Esophagus squamous epithelium (tissue), 4 donors: ENCODE results near the gene NDUFA6.
"Not testable (repeated sequence)": the region's sequence is repeated elsewhere in the genome, so short reads cannot be mapped to it uniquely, and the experiment has no call there.

Source experiments
- POLR2A ChIP-seq, 4 donors: fragments of 450-650 bp; IDR thresholded peaks; one replicate each; pipeline ENCODE4 v1.6.1; 2017; ENCODE audit warnings: antibody characterized with exemption in 4 of 4, mild to moderate bottlenecking in 4 of 4, moderate library complexity in 3 of 4
- TF ChIP-seq, protein P1 (sequence below), 6 experiments: fragments of 450-650 bp in 4 of 6; fragments of 200-600 bp in 2 of 6; sonication (generic) in 2 of 6; IDR thresholded peaks; one replicate each; pipeline ENCODE4 v1.5.1; 2016 to 2019; ENCODE audit warnings: antibody characterized with exemption in 6 of 6, mild to moderate bottlenecking in 4 of 6, moderate library complexity in 4 of 6

DNA sequence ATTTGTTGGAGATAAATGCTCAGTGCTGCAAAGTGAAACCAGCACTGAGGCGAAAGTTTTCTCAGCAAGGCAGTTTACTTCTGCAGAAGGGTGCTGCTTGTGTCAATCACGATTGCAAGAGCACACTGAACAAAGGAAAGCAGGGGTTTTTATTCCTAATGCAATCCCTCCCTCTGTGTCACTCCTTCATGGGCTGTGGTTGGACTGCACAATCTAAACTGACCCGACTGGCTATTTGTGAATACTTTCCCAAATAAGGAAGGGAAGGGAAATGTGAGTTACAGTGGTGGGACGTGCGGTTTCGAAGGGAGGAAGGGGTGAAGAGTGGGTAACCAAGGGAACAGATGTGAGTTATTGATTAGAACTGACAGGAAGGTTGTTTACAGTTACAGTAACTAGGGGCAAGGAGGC lies 24.9 kb upstream of the NDUFA6 start:
- TF ChIP-seq, protein P1, sequence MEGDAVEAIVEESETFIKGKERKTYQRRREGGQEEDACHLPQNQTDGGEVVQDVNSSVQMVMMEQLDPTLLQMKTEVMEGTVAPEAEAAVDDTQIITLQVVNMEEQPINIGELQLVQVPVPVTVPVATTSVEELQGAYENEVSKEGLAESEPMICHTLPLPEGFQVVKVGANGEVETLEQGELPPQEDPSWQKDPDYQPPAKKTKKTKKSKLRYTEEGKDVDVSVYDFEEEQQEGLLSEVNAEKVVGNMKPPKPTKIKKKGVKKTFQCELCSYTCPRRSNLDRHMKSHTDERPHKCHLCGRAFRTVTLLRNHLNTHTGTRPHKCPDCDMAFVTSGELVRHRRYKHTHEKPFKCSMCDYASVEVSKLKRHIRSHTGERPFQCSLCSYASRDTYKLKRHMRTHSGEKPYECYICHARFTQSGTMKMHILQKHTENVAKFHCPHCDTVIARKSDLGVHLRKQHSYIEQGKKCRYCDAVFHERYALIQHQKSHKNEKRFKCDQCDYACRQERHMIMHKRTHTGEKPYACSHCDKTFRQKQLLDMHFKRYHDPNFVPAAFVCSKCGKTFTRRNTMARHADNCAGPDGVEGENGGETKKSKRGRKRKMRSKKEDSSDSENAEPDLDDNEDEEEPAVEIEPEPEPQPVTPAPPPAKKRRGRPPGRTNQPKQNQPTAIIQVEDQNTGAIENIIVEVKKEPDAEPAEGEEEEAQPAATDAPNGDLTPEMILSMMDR (IDR thresholded peaks at IDR 0.05) = not testable (repeated sequence)
- TF ChIP-seq POLR2A (IDR thresholded peaks at IDR 0.05) = not testable (repeated sequence)
